ENCODE data around the gene MASP1.
A peak's percentile ranks its signal among the peaks of the same experiment; 100 is the strongest.

Gene MASP1

GRCh38 chr3:187188931-187189330 lies 102.6 kb downstream of the MASP1 start:
- TF ChIP-seq CTCF (IDR thresholded peaks at IDR 0.05; ENCODE audit: poor library complexity, severe bottlenecking) = no peak
- DNase-seq (ENCODE audit: low spot score) = no peak
- H3K4me1 ChIP-seq (ENCODE audit: insufficient read depth, poor library complexity, severe bottlenecking) = peaks cover 17% of the 10 kb centered on the region
- H3K4me3 ChIP-seq (ENCODE audit: severe bottlenecking) = no peak overlapping the region
- H3K9me3 ChIP-seq (ENCODE audit: severe bottlenecking) = no peaks in the 10 kb centered on the region
- no peak for ATAC-seq (ENCODE audit: low read depth)
- H3K36me3 ChIP-seq (ENCODE audit: low read depth) = no peaks in the 10 kb centered on the region
- H3K27me3 ChIP-seq (ENCODE audit: insufficient read depth, poor library complexity, severe bottlenecking) = no peaks in the 10 kb centered on the region
- no peak overlapping the region for H3K27ac ChIP-seq (ENCODE audit: poor library complexity, severe bottlenecking)

- DNase-seq (ENCODE audit: low spot score) (no peak), ATAC-seq (ENCODE audit: low read depth) (peak; percentile 92)
- H3K9me3 ChIP-seq (ENCODE audit: severe bottlenecking) = no peaks in the 10 kb centered on the region
- no peaks in the 10 kb centered on the region for H3K36me3 ChIP-seq (ENCODE audit: low read depth)
- peak overlapping the region; percentile 79 for H3K27ac ChIP-seq (ENCODE audit: poor library complexity, severe bottlenecking)
- H3K27me3 ChIP-seq (ENCODE audit: insufficient read depth, poor library complexity, severe bottlenecking) = no peaks in the 10 kb centered on the region
- TF ChIP-seq CTCF (IDR thresholded peaks at IDR 0.05; ENCODE audit: poor library complexity, severe bottlenecking) = no peak
- H3K4me1 ChIP-seq (ENCODE audit: insufficient read depth, poor library complexity, severe bottlenecking) = peaks cover 31% of the 10 kb centered on the region
- H3K4me3 ChIP-seq (ENCODE audit: severe bottlenecking) = no peak overlapping the region
These were observed 104.6 kb downstream of the MASP1 start for GRCh38 chr3:187186801-187187421.

GRCh38 chr3:187186375-187186774 lies 105.2 kb downstream of the MASP1 start:
- no peak for TF ChIP-seq CTCF (IDR thresholded peaks at IDR 0.05; ENCODE audit: poor library complexity, severe bottlenecking)
- Histone ChIP-seq H3K4me1 (ENCODE audit: insufficient read depth, poor library complexity, severe bottlenecking) (peaks cover 36% of the 10 kb centered on the region), H3K9me3 (ENCODE audit: severe bottlenecking) (no peaks in the 10 kb centered on the region), H3K4me3 (ENCODE audit: severe bottlenecking) (no peak overlapping the region), H3K27me3 (ENCODE audit: insufficient read depth, poor library complexity, severe bottlenecking) (no peaks in the 10 kb centered on the region), H3K36me3 (ENCODE audit: low read depth) (no peaks in the 10 kb centered on the region), H3K27ac (ENCODE audit: poor library complexity, severe bottlenecking) (peak overlapping the region; percentile 79)
- no peak for DNase-seq (ENCODE audit: low spot score)
- no peak for ATAC-seq (ENCODE audit: low read depth)

- TF ChIP-seq CTCF (IDR thresholded peaks at IDR 0.05; ENCODE audit: poor library complexity, severe bottlenecking) = no peak
- peak overlapping the region; percentile 79 for H3K27ac ChIP-seq (ENCODE audit: poor library complexity, severe bottlenecking)
- no peaks in the 10 kb centered on the region for H3K36me3 ChIP-seq (ENCODE audit: low read depth)
- ATAC-seq (ENCODE audit: low read depth) = no peak
- H3K27me3 ChIP-seq (ENCODE audit: insufficient read depth, poor library complexity, severe bottlenecking) = no peaks in the 10 kb centered on the region
- DNase-seq (ENCODE audit: low spot score) = no peak
- no peak overlapping the region for H3K4me3 ChIP-seq (ENCODE audit: severe bottlenecking)
- no peaks in the 10 kb centered on the region for H3K9me3 ChIP-seq (ENCODE audit: severe bottlenecking)
- H3K4me1 ChIP-seq (ENCODE audit: insufficient read depth, poor library complexity, severe bottlenecking) = peaks cover 37% of the 10 kb centered on the region
These were observed 105.8 kb downstream of the MASP1 start for GRCh38 chr3:187185759-187186158.

Measured in RWPE2 (cell line).